NT2/D1 (cell line): ENCODE results near the gene THBS1.

Experiments
- SUZ12 ChIP-seq: IDR thresholded peaks from 2 replicates; pipeline ENCODE4 v1.6.1; 2011; ENCODE audit not compliant: insufficient read length, insufficient read depth; ENCODE audit errors: extremely low read depth
- YY1 ChIP-seq: IDR thresholded peaks from 2 replicates; pipeline ENCODE4 v1.6.1; 2011; ENCODE audit not compliant: insufficient read length, insufficient read depth
- ZNF274 ChIP-seq: IDR thresholded peaks from 2 replicates; pipeline ENCODE4 v1.6.1; 2011; ENCODE audit warnings: mild to moderate bottlenecking, low read depth, low read length

DNA sequence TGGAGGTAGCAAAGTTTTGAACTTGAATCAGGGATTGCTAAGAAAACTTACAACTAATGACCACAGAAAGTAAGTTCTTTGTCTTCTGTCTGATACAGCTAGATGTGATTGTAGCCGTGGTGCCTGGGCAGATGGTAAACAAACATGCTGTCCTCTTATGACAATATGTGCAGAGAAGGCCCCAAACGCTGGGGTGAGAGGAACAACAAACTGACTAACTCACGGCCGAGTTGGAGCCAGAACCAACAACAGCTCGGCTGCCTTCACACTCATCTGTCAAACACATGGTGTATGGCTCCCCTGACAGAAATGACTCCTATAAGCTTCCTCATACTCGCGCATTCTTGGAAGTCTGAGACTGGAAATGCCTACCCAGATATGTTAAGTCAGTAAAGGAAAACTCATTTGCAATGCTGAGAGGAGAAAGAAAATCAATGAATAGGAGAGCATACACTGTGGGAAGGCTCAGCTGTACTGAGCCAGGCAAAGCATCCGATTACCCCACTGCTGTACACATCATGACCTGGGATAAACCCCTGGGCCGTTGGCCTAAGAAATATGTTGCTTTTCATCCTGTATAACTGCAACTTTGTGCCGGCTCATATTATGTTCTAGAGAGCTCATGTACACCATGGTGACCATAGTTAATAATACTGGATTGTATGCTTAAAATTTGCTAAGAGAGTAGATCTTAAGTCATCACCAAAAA lies 5.7 kb downstream of the THBS1 start:
- no peak for TF ChIP-seq ZNF274
- TF ChIP-seq YY1, result no peak
- no peak for TF ChIP-seq SUZ12
